OCI-LY7 (cell line): Measurements from ENCODE around the gene BTBD9. TPM values are rescaled to one million over a fixed set of nuclear protein-coding genes. Genes with fewer than 3 reads are reported as not detected.

Source experiments
- BruUV-seq: library from RNA; stranded (reverse); fragments of 400-500 nt; replicated peaks from 2 replicates; lab custom pipeline; 2021; lab: Mats Ljungman, UMichigan
- CTCF ChIA-PET: fragments of 300-600 bp; sonication (Branson Sonifier 250); formaldehyde crosslinking; loops from one replicate; lab custom pipeline; 2022; ENCODE audit warnings: antibody characterized with exemption; ENCODE audit not compliant: unreplicated experiment; lab: Charles Lee
- POLR2A ChIA-PET: fragments of 300-600 bp; sonication (Branson Sonifier 250); formaldehyde crosslinking; loops from one replicate; lab custom pipeline; 2022; ENCODE audit warnings: antibody characterized with exemption; lab: Charles Lee
- DNase-seq: peaks from one replicate; pipeline ENCODE4 v3.0.0-alpha.2; 2015; ENCODE audit warnings: low spot score
- H2AFZ ChIP-seq: fragments of 200-600 bp; sonication (generic), shearing (Covaris generic); 2 replicates; pipeline ENCODE4 v1.6.1; 2014; ENCODE audit warnings: mild to moderate bottlenecking, antibody characterized with exemption, low read length, moderate library complexity
- H3K27ac ChIP-seq: fragments of 200-600 bp; sonication (generic); 2 replicates; pipeline ENCODE4 v1.5.1; 2014; ENCODE audit warnings: mixed run types, low read depth, mild to moderate bottlenecking, moderate library complexity, low read length, inconsistent platforms; ENCODE audit not compliant: poor library complexity, severe bottlenecking
- H3K36me3 ChIP-seq: fragments of 200-600 bp; sonication (generic); 2 replicates; pipeline ENCODE4 v1.6.1; 2014; ENCODE audit warnings: mild to moderate bottlenecking, antibody characterized with exemption, low read length, moderate library complexity, mixed read lengths; ENCODE audit not compliant: insufficient read depth
- H3K4me1 ChIP-seq: fragments of 200-600 bp; sonication (generic); 2 replicates; pipeline ENCODE4 v1.5.1; 2014; ENCODE audit warnings: mild to moderate bottlenecking, low read length; ENCODE audit not compliant: insufficient read depth, poor library complexity, severe bottlenecking
- H3K4me2 ChIP-seq: fragments of 200-600 bp; sonication (generic); 2 replicates; pipeline ENCODE4 v1.6.1; 2014; ENCODE audit warnings: mild to moderate bottlenecking, low read length
- H3K4me3 ChIP-seq: fragments of 200-600 bp; sonication (generic); 2 replicates; pipeline ENCODE4 v1.5.1; 2014; ENCODE audit warnings: mild to moderate bottlenecking, low read depth, low read length; ENCODE audit not compliant: poor library complexity, severe bottlenecking
- H3K79me2 ChIP-seq: fragments of 200-600 bp; sonication (generic); 2 replicates; pipeline ENCODE4 v1.6.1; 2016; ENCODE audit warnings: low read depth, mild to moderate bottlenecking, low read length, moderate library complexity, mixed read lengths; ENCODE audit not compliant: insufficient read depth
- H3K9me2 ChIP-seq: fragments of 200-600 bp; sonication (generic); 2 replicates; pipeline ENCODE4 v1.6.1; 2016; ENCODE audit warnings: mild to moderate bottlenecking, low read length, mixed read lengths; ENCODE audit not compliant: insufficient read depth
- H3K9me3 ChIP-seq: fragments of 200-600 bp; sonication (generic); 2 replicates; pipeline ENCODE4 v1.6.1; 2014; ENCODE audit warnings: mild to moderate bottlenecking, mixed run types, low read length, mixed read lengths
- H4K20me1 ChIP-seq: fragments of 200-600 bp; sonication (generic); 2 replicates; pipeline ENCODE4 v1.6.1; 2014; ENCODE audit warnings: mild to moderate bottlenecking, antibody characterized with exemption, low read length, moderate library complexity, mixed read lengths; ENCODE audit not compliant: insufficient read depth
- CTCF ChIP-seq: fragments of 200-600 bp; sonication (generic); conservative IDR thresholded peaks from 2 replicates; pipeline ENCODE4 v1.5.1; 2014; ENCODE audit warnings: mild to moderate bottlenecking, antibody characterized with exemption, low read length, moderate library complexity, mixed read lengths
- EZH2phosphoT487 ChIP-seq: fragments of 200-600 bp; sonication (generic); IDR thresholded peaks from 2 replicates; pipeline ENCODE4 v1.6.1; 2018; ENCODE audit warnings: low read depth, borderline replicate concordance, mild to moderate bottlenecking, mixed run types, antibody characterized with exemption, low read length, moderate library complexity, mixed read lengths
- intact Hi-C: fragments of 100-400 bp; cut with micrococcal nuclease; formaldehyde crosslinking; loops from one replicate; pipeline ENCODE4 v1.10.0; 2022; ENCODE audit not compliant: unreplicated experiment
- total RNA-seq, 2 experiments: library from RNA; depleted of rRNA in 1 of 2; stranded (reverse); fragments of >200 nt in 1 of 2; shearing (Covaris generic) in 1 of 2; gene quantifications; 2 replicates each; pipeline ENCODE4 v1.2.3, GENCODE V29; 2014 to 2022

Gene BTBD9
- total RNA-seq, 2 experiments from 2014 or later = 5.9 to 7.3 TPM

GRCh38 chr6:38320843-38321242 lies 318.9 kb downstream of the BTBD9 start:
- no peaks in the 10 kb centered on the region for H3K4me1 ChIP-seq
- H3K4me2 ChIP-seq = no peak overlapping the region
- H3K9me3 ChIP-seq = no peaks in the 10 kb centered on the region
- TF ChIP-seq CTCF (no peak), EZH2phosphoT487 (no peak)
- H3K36me3 ChIP-seq = no peaks in the 10 kb centered on the region
- no peaks in the 10 kb centered on the region for H3K79me2 ChIP-seq
- H3K27ac ChIP-seq = no peak overlapping the region
- BruUV-seq = no TSS peak
- H3K4me3 ChIP-seq = no peak overlapping the region
- no peak for DNase-seq
- ChIA-PET CTCF (no interaction called here), POLR2A (no interaction called here)
- intact Hi-C loops = no loop called here
- no peak overlapping the region for H2AFZ ChIP-seq
- no peaks in the 10 kb centered on the region for H3K9me2 ChIP-seq
- H4K20me1 ChIP-seq = no peaks in the 10 kb centered on the region

GRCh38 chr6:38320358-38320757 lies 319.4 kb downstream of the BTBD9 start:
- H3K27ac ChIP-seq = no peak overlapping the region
- no peaks in the 10 kb centered on the region for H3K9me2 ChIP-seq
- no peak for TF ChIP-seq CTCF
- no peak for TF ChIP-seq EZH2phosphoT487
- POLR2A ChIA-PET = interaction anchor here (1.2 kb wide), 1 partner anchor 13 kb away, joined by 3 read pairs; no protein-coding TSS in a partner anchor
- no peak overlapping the region for H3K4me2 ChIP-seq
- DNase-seq = no peak
- H3K4me1 ChIP-seq = no peaks in the 10 kb centered on the region
- no peak overlapping the region for H2AFZ ChIP-seq
- H4K20me1 ChIP-seq = no peaks in the 10 kb centered on the region
- intact Hi-C loops = no loop called here
- H3K9me3 ChIP-seq = no peaks in the 10 kb centered on the region
- H3K4me3 ChIP-seq = no peak overlapping the region
- CTCF ChIA-PET = no interaction called here
- no peaks in the 10 kb centered on the region for H3K79me2 ChIP-seq
- no peaks in the 10 kb centered on the region for H3K36me3 ChIP-seq
- BruUV-seq = no TSS peak

GRCh38 chr6:38319256-38320212 lies 320.2 kb downstream of the BTBD9 start:
- intact Hi-C loops = no loop called here
- Histone ChIP-seq H3K4me3 (no peak overlapping the region), H3K79me2 (no peaks in the 10 kb centered on the region), H2AFZ (no peak overlapping the region), H4K20me1 (no peaks in the 10 kb centered on the region), H3K9me2 (no peaks in the 10 kb centered on the region), H3K4me2 (no peak overlapping the region), H3K27ac (no peak overlapping the region), H3K9me3 (no peaks in the 10 kb centered on the region), H3K36me3 (no peaks in the 10 kb centered on the region), H3K4me1 (no peaks in the 10 kb centered on the region)
- POLR2A ChIA-PET = interaction anchor here (1.2 kb wide), 1 partner anchor 12 kb away, joined by 3 read pairs; no protein-coding TSS in a partner anchor
- DNase-seq = no peak
- no TSS peak for BruUV-seq
- TF ChIP-seq CTCF = no peak
- TF ChIP-seq EZH2phosphoT487 = no peak
- CTCF ChIA-PET = no interaction called here
